ENCODE results near the gene ATP6V1F.

Gene ATP6V1F

DNA sequence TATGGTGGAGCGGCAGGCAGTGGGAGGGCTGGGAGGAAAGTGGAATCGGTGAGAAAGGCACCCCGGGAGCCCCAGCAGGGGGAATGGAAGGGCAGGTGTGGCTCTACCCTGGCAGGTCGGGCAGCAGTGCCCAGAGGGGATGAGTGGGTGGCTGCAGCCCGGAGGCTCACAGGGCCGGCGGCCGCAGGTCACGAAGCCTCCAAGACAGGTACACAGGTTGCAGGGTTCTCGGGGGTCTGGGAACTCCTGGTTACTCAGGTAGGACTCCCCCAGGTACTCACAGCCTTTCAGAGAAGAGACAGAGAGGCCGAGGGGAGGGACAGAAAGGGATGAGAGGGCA is 26.1 kb downstream of the ATP6V1F start:
- H3K4me3 ChIP-seq (ENCODE audit: low read depth, low read length): no peak overlapping the region
- in situ Hi-C loops (cut with HindIII; ENCODE audit: low sequenced_read_pairs): no loop called here
- TF ChIP-seq, protein P1, sequence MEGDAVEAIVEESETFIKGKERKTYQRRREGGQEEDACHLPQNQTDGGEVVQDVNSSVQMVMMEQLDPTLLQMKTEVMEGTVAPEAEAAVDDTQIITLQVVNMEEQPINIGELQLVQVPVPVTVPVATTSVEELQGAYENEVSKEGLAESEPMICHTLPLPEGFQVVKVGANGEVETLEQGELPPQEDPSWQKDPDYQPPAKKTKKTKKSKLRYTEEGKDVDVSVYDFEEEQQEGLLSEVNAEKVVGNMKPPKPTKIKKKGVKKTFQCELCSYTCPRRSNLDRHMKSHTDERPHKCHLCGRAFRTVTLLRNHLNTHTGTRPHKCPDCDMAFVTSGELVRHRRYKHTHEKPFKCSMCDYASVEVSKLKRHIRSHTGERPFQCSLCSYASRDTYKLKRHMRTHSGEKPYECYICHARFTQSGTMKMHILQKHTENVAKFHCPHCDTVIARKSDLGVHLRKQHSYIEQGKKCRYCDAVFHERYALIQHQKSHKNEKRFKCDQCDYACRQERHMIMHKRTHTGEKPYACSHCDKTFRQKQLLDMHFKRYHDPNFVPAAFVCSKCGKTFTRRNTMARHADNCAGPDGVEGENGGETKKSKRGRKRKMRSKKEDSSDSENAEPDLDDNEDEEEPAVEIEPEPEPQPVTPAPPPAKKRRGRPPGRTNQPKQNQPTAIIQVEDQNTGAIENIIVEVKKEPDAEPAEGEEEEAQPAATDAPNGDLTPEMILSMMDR (IDR thresholded peaks at IDR 0.05; ENCODE audit: low read depth, low read length, missing control alignments): no peak

DNA sequence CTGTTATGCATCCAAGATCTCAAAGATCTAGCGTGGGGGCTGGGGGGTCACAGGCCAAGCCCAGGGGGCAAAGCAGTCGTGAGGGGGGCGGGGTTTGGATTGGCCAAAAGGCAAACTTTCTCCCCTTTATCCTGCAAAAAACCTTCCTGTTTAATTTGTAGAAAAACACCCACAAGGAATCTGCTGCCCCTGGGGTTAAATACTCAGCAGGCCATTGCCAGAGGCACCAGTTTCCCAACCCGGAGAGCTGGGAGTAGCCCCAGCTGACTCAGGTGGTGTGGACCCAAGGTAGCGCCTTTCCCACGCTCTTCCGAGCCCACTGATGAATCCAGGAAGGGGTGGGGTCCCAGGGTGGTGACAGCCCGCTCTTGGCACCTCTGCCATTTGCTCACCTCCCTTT is 26.5 kb downstream of the ATP6V1F start:
- TF ChIP-seq, protein P1 (IDR thresholded peaks at IDR 0.05; ENCODE audit: low read depth, low read length, missing control alignments): no peak
- in situ Hi-C loops (cut with HindIII; ENCODE audit: low sequenced_read_pairs): no loop called here
- no peak for DNase-seq (ENCODE audit: low read depth)
- H3K4me3 ChIP-seq (ENCODE audit: low read depth, low read length): no peak overlapping the region

More for the DNA sequence above, 26.1 kb downstream of the ATP6V1F start:
- no peak for DNase-seq (ENCODE audit: low read depth)

DNA sequence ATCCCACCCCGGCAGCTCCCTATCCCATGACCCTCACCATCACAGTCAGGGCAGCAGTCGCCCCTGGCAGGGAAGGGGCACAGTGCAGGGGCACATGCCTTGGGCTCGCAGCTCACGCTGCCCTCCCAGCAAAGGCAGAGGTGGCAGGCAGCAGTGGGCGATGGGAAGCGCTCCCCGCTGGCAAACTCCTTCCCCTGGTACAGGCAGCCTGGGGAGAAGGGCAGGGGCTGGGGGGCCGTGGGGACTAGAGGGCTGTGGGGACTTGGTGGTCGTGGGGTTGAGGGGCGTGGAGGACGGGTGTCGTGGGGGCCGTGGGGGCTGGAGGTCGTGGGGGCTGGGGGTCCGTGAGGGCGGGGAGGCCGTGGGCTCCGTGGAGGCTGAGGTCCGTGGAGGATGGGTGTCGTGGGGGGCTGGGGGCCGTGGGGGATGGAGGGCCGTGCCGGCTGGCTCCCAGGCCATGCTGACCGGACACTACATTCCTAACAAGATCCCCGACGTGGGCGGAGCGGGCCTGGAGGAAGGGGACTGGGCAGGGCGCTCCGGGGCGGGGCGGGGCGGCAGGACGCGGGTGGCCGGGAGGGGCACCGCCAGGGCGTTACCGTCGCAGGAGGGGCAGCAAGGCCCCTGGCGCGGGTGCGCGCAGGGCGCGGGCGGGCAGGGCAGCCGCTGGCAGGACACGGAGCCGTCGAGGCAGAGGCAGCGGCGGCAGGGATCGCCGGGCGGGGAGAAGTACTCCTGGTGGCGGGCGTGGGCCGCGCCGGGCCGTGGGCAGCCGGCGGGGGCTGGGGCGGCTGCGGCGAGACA is 27.9 kb downstream of the ATP6V1F start:
- in situ Hi-C loops (cut with HindIII; ENCODE audit: low sequenced_read_pairs): no loop called here
- no peak overlapping the region for H3K4me3 ChIP-seq (ENCODE audit: low read depth, low read length)
- DNase-seq (ENCODE audit: low read depth): no peak
- TF ChIP-seq, protein P1 (IDR thresholded peaks at IDR 0.05; ENCODE audit: low read depth, low read length, missing control alignments): no peak

DNA sequence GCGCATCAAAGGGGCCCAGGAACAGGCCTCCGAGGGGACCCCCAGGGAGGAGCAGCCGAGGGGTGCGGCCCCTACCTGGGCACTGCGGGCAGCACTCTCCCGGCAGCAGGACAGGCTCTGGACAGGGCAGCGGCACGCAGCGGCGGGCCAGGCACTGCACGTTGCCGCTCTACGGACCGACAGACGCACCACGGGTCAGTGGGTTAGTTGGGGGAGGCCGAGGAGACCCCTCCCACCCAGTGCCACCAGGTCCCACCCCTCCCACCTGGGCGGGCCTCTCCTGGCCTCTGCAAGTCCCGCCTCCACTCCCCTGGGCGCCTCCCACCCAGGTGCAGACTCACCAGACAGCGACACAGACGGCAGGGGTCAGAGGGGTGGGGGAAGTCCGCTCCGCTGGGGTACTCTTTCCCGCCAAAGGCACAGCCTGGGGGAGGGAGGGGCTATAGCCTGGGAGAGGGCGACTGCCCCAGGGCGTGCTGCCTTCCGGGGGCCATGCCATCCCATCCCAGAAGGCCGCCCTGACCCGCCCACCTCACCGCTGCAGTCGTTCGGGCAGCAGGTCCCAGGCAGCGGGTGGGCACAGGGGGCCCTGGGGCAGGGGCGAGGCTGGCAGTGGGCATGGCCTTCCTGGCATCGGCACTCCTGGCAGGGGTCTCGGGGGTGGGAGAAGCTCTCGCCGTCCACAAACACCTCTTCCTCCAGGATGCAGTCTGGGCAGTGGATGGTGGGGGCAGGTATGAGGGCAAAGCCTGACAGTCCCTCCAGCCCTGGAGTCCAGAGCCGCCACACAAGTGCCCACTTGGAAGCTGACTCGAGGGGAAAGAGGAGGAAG is 28.7 kb downstream of the ATP6V1F start:
- DNase-seq (ENCODE audit: low read depth): no peak
- H3K4me3 ChIP-seq (ENCODE audit: low read depth, low read length): no peak overlapping the region
- TF ChIP-seq, protein P1 (IDR thresholded peaks at IDR 0.05; ENCODE audit: low read depth, low read length, missing control alignments): no peak
- in situ Hi-C loops (cut with HindIII; ENCODE audit: low sequenced_read_pairs): no loop called here

DNA sequence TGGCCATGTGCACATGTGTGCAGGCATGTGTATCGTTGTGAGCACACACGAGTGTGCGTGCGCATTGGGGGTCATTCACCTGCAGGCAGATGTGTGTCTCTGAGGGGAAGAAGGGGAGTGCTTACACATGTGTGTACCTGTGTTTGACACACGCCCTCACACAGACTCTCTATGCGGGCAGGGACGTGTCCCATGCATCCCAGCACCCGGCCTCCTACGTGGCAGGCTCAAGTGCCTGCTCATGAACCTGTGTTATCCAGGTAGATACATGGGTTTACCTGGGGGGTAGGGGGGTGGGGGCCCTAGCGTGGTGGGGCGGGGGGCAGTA is 29.2 kb downstream of the ATP6V1F start:
- no peak overlapping the region for H3K4me3 ChIP-seq (ENCODE audit: low read depth, low read length)
- in situ Hi-C loops (cut with HindIII; ENCODE audit: low sequenced_read_pairs): no loop called here
- TF ChIP-seq, protein P1 (IDR thresholded peaks at IDR 0.05; ENCODE audit: low read depth, low read length, missing control alignments): no peak
- no peak for DNase-seq (ENCODE audit: low read depth)

DNA sequence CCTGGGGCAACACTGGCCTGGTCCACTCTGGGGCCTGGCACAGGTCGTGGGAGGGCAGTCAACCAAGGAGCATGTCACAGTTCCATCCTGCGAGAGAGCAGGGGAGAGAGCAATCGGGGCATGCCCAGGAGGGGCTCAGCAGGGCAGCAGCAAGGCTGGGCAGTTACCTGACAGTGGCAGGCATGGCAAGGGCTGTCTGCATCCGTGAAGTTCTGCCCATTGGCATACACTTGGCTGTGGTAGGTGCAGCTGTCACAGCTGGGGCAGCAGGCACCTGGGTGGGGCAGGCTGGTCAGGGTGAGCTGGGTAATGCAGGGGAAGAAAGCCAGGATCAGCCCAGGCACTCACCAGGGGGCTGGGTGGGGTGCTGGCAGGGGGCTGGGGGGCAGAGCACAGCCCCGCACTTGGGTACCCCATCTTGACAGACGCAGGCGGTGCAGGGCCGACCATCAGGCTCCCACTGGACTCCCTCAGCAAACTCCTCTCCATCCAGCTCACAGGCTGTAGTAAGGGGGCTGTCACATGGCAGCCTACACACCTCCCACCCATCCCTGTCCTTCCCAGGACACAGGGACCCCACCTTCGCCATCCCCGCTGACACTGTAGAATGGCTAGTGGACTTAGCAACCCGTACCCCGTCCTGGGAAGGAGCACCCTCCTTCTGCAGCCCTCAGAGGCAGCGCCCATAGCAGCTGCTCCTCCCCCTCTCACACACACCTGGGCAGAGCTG is 30.0 kb downstream of the ATP6V1F start:
- no peak for DNase-seq (ENCODE audit: low read depth)
- in situ Hi-C loops (cut with HindIII; ENCODE audit: low sequenced_read_pairs): no loop called here
- no peak overlapping the region for H3K4me3 ChIP-seq (ENCODE audit: low read depth, low read length)
- TF ChIP-seq, protein P1 (IDR thresholded peaks at IDR 0.05; ENCODE audit: low read depth, low read length, missing control alignments): no peak
